NCI-H1105 treated with DMSO at 0.1 percent for 48 hours (cell line): Measurements from ENCODE around the gene ABTB2.

ENCODE experiments used
- DNase-seq: peaks from one replicate; lab custom pipeline; 2025; lab: John Stamatoyannopoulos, UW

ABTB2 gene

DNA sequence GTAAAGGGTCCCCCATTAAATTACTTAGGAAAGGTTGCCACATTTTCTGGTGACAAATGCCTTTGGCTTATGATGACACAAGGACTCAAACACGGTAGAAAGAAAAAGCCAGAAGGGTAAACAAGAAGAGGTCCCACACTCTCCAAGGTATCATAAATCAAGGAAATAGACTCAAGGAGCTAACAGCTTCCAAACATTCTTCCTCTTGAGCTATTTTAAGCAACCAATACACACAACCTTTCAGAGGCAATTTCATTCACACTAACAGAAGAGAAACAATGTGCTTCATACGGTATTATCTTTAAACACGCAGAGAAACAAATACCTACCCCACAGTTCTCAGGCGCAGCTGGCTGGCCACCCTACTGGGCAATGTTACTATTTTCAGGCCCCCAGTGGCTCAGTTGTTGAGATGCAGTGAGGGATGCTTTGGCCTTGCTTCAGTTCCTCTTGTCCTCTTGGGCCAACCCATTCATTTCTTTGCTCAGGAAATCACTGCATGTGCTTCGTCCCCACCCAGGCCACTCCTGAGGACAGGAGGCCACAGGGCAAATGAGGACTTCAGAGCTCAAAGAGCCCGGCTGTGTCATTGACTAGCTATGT, 15.8 kb downstream of the ABTB2 start:
- no peak for DNase-seq

GRCh38 chr11:34341096-34341495, 16.7 kb downstream of the ABTB2 start:
- no peak for DNase-seq

DNA sequence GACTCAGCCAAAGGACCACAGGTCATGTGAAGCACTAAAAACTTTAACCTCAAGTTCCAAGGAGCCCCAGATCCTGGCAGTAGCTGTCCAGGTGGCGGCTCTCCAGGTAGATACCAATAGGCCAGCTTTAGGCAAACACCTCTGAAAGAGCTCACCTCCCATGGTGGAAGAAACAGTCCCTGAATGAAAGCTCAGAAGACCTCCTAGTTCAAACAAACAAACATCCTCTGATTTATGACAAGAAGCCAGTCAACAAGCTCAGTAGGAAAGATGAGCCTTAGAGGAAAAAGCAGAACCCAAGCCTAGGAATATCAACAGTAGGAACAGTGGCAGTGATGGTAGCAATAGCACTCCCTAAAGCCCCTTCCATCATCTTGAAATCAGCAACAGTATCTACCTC, 17.2 kb downstream of the ABTB2 start:
- no peak for DNase-seq

GRCh38 chr11:34339149-34340064, 18.4 kb downstream of the ABTB2 start:
- no peak for DNase-seq

- DNase-seq: no peak
These were observed 20.8 kb downstream of the ABTB2 start for GRCh38 chr11:34337016-34337415.

DNA sequence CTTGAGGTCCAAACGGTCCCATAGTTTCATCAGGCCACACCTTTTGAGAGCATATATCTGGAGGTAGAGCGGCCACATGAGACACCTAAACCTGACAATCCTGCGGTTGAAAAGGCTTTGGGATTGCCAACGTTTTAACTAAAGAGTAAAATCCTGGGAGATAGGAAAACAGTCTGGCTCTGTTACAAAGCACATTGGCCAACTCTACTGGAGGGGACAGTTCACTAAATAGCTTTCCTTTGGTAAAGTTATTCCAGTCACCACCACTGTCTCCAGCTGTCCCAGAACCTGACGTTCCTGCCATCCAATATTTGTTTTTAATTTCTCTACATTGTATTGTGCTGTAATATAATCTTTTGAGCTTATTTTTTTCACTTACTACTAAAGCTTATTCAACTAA, 22.0 kb downstream of the ABTB2 start:
- DNase-seq: no peak

GRCh38 chr11:34335331-34335730, 22.5 kb downstream of the ABTB2 start:
- DNase-seq: no peak

DNA sequence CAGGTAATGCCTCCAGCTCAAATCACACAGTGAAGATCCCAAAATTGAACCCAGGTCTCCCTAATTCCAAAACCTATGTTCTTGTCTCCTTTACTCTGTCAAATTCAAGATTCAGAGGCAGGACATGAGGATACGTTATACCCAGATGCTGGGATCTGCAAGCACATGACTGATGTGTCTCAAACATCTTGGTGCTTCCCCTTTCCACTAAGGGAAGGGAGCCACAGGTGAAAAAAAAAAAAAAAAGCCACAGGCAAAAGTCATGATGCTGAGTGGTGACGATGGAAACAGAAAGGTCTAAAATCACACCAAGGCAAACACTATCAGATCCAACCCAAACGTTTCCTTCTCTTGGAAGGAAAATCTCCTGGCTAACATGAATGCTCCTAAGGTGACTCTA, 24.0 kb downstream of the ABTB2 start:
- no peak for DNase-seq

GRCh38 chr11:34332524-34332923, 25.3 kb downstream of the ABTB2 start:
- DNase-seq: no peak

- no peak for DNase-seq
These were observed 26.1 kb downstream of the ABTB2 start for GRCh38 chr11:34331736-34332135.

GRCh38 chr11:34331329-34331728, 26.5 kb downstream of the ABTB2 start:
- peak; percentile 72 for DNase-seq

DNA sequence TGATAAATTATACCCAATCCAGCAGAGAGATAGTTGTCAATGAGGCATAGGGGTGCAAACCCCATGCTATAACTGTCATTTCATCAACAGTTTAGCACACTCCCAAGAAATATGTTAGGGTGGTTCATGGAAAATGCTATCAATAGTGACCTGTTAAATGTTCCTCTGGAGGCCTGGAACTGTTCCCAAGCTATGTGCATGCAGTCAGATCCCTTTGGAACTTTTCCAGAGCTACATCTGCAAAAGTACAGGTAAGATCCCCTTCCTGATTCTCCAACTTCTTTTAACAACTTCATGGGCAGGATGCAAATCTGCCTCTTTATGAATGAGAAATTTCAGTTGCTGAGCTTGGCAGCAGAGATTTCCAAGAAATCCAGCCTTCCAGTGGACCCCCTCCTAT, 27.2 kb downstream of the ABTB2 start:
- peak; percentile 25 for DNase-seq

DNA sequence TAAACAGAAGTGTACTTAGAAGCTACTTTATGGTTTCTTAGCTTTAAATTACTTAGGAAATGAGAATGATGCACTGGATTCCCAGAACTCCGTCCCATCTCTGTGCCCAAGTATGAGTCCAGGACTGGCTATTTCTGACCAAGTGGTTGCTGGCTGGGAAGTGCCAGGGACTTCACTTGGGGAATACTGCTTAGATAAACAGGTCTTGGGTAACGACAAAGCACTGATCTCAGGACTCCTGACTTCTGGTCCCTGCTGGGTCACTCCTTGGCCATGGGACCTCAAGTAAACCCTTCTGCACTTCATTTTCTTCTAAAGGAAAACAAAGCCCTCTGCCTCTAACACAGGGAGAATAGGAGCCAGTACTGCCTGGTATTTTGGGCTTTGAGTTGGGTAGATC, 27.9 kb downstream of the ABTB2 start:
- DNase-seq: no peak

DNA sequence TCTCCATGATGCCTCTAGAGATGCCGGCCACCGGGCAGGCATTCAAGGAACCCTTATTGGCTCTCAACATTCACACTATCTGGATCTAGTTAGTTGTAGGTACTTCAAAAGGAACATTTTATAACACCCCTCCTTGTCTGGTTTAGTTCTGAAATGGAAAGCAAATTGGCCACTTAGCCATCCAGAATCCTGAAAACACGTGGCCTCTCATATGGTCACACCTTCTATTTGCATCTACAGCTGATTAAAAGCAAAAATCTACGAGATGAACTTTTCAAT, 29.2 kb downstream of the ABTB2 start:
- DNase-seq: no peak

DNA sequence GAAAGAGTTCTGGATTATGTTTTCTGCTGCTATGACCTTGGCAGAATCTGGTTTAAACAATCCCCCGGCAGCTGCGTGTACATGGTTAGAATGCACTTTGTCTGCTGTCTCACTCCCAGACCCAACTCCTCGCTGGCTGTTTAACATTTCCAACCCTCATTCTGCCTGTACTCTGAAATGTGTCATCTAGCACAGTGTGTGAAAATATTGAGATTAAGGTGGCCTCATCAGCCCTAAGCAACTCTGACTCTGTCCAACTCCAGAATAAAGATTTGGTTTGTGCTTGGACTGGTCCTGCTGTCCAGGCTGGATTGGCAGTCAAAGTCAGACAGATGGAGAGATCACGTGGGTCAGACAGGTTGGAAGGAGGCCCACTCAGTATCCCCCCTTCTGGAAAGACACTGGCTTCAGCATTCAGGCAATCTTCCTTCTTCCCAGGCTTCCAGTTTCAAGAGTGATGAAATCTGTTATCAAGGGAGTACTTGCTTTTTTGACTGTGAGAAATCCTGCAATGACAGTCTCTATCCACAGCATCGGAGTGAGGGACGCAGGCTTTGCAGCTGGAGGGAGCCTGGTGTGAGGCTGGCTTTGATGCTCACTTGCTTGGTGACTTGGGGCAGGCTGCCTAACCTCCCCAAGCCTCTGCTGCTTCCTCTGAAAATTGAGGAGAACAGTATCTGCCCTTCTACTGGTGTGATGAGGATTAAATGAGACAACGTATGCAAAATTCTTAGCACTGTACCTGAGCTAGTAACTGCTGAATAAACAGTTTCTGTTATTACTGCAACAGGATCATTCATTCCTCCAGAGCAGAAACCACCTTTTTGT, 29.8 kb downstream of the ABTB2 start:
- no peak for DNase-seq

DNA sequence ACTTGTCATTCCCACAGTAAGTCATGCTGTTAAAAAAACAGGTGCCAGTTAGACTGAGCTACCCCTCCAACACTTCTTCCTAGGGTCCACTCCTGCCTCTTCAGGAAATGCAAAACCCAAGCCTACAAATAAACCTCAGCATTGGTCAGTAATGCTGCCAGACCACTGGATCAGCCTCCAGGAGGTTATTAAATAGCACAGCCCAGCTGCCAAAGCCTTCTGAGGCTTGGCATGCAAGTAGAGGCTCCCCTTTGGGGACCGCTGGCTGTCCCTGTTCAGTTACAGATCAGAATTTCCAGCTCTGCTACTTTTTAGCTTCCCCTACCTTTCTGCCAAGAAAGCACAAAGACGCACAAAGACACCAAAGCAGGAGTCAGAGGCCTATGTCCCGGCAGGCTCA, 33.3 kb downstream of the ABTB2 start:
- DNase-seq: no peak

DNA sequence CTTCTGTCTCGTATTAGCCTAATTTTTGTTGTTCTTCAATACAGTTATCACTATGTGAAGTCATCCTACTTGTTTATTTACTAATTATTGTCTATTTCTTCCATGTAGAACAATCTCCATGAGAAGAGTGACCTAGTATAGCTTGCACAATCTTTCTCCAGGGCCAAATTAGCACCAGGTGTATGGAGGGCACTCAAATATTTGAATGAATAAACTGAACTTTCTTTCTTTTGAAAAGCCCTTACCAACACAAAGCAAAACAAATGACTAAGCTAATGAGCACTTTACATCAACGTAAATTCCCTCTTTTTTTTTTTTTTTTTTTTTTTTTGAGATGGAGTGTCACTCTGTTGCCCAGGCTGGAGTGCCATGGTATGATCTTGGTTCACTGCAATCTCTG, 34.2 kb downstream of the ABTB2 start:
- peak; percentile 19 for DNase-seq

DNA sequence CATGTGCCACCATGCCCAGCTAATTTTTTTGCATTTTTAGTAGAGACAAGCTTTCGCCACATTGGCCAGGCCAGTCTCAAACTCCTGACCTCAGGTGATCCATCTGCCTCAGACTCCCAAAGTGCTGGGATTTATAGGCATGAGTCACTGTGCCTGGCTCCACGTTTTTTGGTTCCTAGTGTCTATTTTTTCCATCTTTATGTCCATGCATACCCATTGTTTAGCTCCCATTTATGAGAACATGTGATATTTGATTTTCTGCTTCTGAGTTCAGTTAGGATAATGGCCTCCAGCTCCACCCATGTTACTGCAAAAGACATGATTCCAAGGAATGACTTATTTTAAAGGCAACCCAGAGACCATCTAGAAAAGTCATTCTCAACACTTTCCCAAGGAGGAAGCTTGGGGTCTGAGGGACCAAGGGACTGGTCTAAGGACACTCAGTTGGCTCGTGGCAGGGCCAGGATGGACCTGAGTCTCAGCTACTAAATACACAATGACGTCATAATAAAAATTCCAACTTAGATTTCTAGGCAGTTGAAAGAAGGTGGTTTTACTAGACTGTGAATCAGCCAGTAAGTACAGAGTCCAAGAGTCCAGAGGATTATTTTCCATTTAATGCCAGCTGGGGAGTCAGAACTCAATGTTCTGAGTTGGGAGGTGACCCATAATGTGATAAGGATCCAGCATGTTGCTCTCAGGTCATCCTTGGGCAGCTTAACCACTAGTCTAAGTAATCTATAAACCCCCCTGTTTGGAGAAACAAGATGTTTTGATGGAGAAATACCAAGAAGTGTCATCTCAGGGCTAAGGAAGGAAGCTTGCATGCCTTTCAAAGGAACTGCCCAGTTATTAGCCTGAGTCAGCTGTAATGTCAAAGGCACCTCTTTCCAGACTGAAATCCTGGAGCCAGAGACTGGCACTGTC, 39.4 kb downstream of the ABTB2 start:
- no peak for DNase-seq

GRCh38 chr11:34317666-34318065, 40.1 kb downstream of the ABTB2 start:
- DNase-seq: no peak

DNA sequence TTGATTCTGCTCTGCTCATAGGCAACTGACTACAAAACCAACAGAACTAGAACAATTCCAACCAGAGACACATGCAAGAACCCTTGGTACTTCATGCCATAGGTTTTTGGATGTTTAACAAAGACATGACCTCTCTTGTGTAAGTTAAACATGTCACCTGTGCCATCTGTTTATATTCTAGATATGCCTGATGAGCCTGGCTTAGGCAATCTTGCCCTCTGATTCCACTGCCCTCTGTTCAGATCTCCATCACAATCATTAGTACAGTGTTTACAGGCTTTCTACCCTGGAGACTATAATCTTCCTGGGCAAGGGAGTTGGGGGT, 40.8 kb downstream of the ABTB2 start:
- DNase-seq: no peak

DNA sequence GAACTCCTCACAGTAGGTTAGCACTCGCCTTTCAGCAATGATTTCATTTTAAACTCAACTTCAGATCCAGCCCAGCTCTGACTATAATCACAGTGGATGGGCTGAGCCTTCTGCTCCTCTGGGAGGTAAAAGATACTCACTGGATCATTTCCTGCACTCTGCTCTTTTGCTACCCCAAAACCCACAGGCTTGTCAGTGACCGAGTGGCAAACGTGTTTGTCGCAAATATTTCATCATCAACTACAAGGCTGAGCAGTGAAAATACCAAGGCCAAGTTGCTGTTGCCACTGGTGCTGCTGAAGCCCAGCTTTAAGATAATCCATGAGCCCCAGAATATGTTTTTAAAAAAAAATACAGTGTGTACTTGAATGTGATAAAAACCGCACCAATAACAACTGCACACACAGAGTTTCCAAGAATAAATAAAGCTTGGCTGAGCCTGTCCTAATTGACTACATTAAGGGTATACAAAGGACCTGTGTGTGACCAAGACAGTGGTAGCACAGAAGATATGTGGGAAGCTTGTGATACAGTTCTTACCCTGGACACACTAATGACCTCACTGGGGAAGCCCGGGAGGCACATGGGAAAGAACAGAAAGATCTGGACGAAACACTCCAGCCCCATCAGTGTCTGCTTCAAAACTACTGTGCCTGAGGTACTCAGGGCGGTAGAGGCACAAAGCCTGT, 41.3 kb downstream of the ABTB2 start:
- DNase-seq: no peak
